GM23338 (cell line): ENCODE data around the gene MYBL2. TPM values are rescaled to one million over a fixed set of nuclear protein-coding genes. Genes with fewer than 3 reads are reported as not detected.

ENCODE experiments used
- ATAC-seq: fragments of 200-7000 bp; cut with Tn5 transposase; 3 replicates; pipeline ENCODE4 v1.9.1; 2020
- DNase-seq: peaks from one replicate; pipeline ENCODE4 v3.0.0-alpha.2; 2015; ENCODE audit warnings: low spot score
- H2AFZ ChIP-seq: fragments of 200-600 bp; sonication (generic); 2 replicates; pipeline ENCODE4 v1.8.0; 2016; ENCODE audit warnings: antibody characterized with exemption, mild to moderate bottlenecking, moderate library complexity
- H3F3A ChIP-seq: fragments of 200-600 bp; sonication (generic); replicated peaks from 2 replicates; pipeline ENCODE4 v1.8.0; 2017; ENCODE audit warnings: antibody characterized with exemption, mixed run types, low read depth
- H3K27ac ChIP-seq: fragments of 200-600 bp; sonication (generic); 2 replicates; pipeline ENCODE4 v1.6.1; 2016; ENCODE audit warnings: low read depth
- H3K27me3 ChIP-seq: fragments of 200-600 bp; sonication (generic); 2 replicates; pipeline ENCODE4 v1.8.0; 2016; ENCODE audit warnings: mild to moderate bottlenecking, mixed run types, moderate library complexity; ENCODE audit not compliant: insufficient read depth
- H3K36me3 ChIP-seq: fragments of 200-600 bp; sonication (generic); 2 replicates; pipeline ENCODE4 v1.8.0; 2016; ENCODE audit warnings: mild to moderate bottlenecking; ENCODE audit not compliant: insufficient read depth
- H3K4me1 ChIP-seq: fragments of 200-600 bp; sonication (generic); 2 replicates; pipeline ENCODE4 v1.8.0; 2016; ENCODE audit warnings: mild to moderate bottlenecking, moderate library complexity; ENCODE audit not compliant: insufficient read depth
- H3K4me2 ChIP-seq: fragments of 200-600 bp; sonication (generic); 2 replicates; pipeline ENCODE4 v1.7.1; 2017; ENCODE audit warnings: mixed run types
- H3K4me3 ChIP-seq: fragments of 200-600 bp; sonication (generic); 2 replicates; pipeline ENCODE4 v1.6.1; 2016; ENCODE audit warnings: mixed run types
- H3K79me2 ChIP-seq: fragments of 200-600 bp; sonication (generic); replicated peaks from 2 replicates; pipeline ENCODE4 v1.8.0; 2017; ENCODE audit warnings: mild to moderate bottlenecking; ENCODE audit not compliant: insufficient read depth
- H3K9me2 ChIP-seq: fragments of 200-600 bp; sonication (generic); 2 replicates; pipeline ENCODE4 v1.8.0; 2017; ENCODE audit not compliant: insufficient read depth
- H4K20me1 ChIP-seq: fragments of 200-600 bp; sonication (generic); replicated peaks from 2 replicates; pipeline ENCODE4 v1.8.0; 2017; ENCODE audit warnings: mild to moderate bottlenecking; ENCODE audit not compliant: insufficient read depth
- H3K27ac Mint-ChIP-seq: 2 replicates; pipeline ENCODE4 v1.8.0; 2020; ENCODE audit warnings: inconsistent platforms, mild to moderate bottlenecking, moderate library complexity, mixed read lengths
- H3K27me3 Mint-ChIP-seq: 3 replicates; pipeline ENCODE4 v1.8.0; 2022; ENCODE audit warnings: low read depth, mild to moderate bottlenecking, moderate library complexity, mixed read lengths, inconsistent platforms; ENCODE audit not compliant: insufficient read depth, poor library complexity
- H3K36me3 Mint-ChIP-seq: 3 replicates; pipeline ENCODE4 v1.8.0; 2021; ENCODE audit warnings: low read depth, mild to moderate bottlenecking, inconsistent platforms, moderate library complexity, mixed read lengths
- H3K4me1 Mint-ChIP-seq: 3 replicates; pipeline ENCODE4 v1.8.0; 2020; ENCODE audit warnings: mild to moderate bottlenecking, inconsistent platforms, mixed read lengths
- H3K4me3 Mint-ChIP-seq: 3 replicates; pipeline ENCODE4 v1.8.0; 2021; ENCODE audit warnings: moderate library complexity, mild to moderate bottlenecking, inconsistent platforms, mixed read lengths
- H3K9me3 Mint-ChIP-seq: 3 replicates; pipeline ENCODE4 v1.8.0; 2020; ENCODE audit warnings: moderate library complexity, mild to moderate bottlenecking, inconsistent platforms, mixed read lengths
- CREB1 ChIP-seq: fragments of 250-450 bp; sonication (Bioruptor Pico); IDR thresholded peaks from 2 replicates; pipeline ENCODE4 v1.5.0; 2020; ENCODE audit warnings: low read depth, mild to moderate bottlenecking, moderate library complexity
- EZH2 ChIP-seq: fragments of 200-600 bp; sonication (generic); IDR thresholded peaks from one replicate; pipeline ENCODE4 v1.8.0; 2017; ENCODE audit warnings: antibody characterized with exemption, mild to moderate bottlenecking, low read depth; ENCODE audit not compliant: unreplicated experiment
- EZH2phosphoT487 ChIP-seq: fragments of 200-600 bp; sonication (generic); IDR thresholded peaks from one replicate; pipeline ENCODE4 v1.8.1; 2018; ENCODE audit warnings: antibody characterized with exemption; ENCODE audit not compliant: unreplicated experiment
- JUNB ChIP-seq: IDR thresholded peaks from one replicate; pipeline ENCODE4 v1.6.1; 2016; ENCODE audit warnings: antibody characterized with exemption; ENCODE audit not compliant: unreplicated experiment
- NANOG ChIP-seq: IDR thresholded peaks from 2 replicates; pipeline ENCODE4 v1.6.1; 2016; ENCODE audit warnings: antibody characterized with exemption, borderline replicate concordance
- POLR2AphosphoS5 ChIP-seq: IDR thresholded peaks from 2 replicates; pipeline ENCODE4 v1.6.1; 2016; ENCODE audit warnings: antibody characterized with exemption, low read depth
- STAT1 ChIP-seq: IDR thresholded peaks from one replicate; pipeline ENCODE4 v1.6.1; 2016; ENCODE audit warnings: antibody characterized with exemption; ENCODE audit not compliant: unreplicated experiment
- ZNF114 ChIP-seq: fragments of 250-450 bp; sonication (Bioruptor Pico); IDR thresholded peaks from 2 replicates; pipeline ENCODE4 v1.5.0; 2020; ENCODE audit warnings: mild to moderate bottlenecking, moderate library complexity
- ZNF331 ChIP-seq: fragments of 250-450 bp; sonication (Bioruptor Pico); IDR thresholded peaks from 2 replicates; pipeline ENCODE4 v1.5.0; 2020; ENCODE audit warnings: low read depth, mild to moderate bottlenecking, moderate library complexity
- polyA plus RNA-seq: library from polyadenylated mRNA; unstranded; fragments of >200 nt; fragmentation: Nextera tagmentation; extraction: Ambion mirVana; gene quantifications from 2 replicates; pipeline ENCODE4 v1.2.1, GENCODE V29; 2016
- total RNA-seq: library from RNA; depleted of rRNA; stranded (reverse); fragments of >200 nt; shearing (Covaris generic); gene quantifications from 2 replicates; pipeline ENCODE4 v1.2.3, GENCODE V29; 2014
- TF ChIP-seq, protein P1 (sequence below): IDR thresholded peaks from one replicate; pipeline ENCODE4 v1.6.1; 2018; ENCODE audit warnings: antibody characterized with exemption; ENCODE audit not compliant: unreplicated experiment
- TF ChIP-seq, protein P2 (sequence below), 2 experiments: fragments of 200-600 bp in 1 of 2; sonication (generic) in 1 of 2; conservative IDR thresholded peaks; 2 replicates each; pipeline versions ENCODE4 v1.5.1 to v1.6.1; 2016 to 2017; ENCODE audit warnings: antibody characterized with exemption in 2 of 2, low read depth in 2 of 2, mild to moderate bottlenecking in 2 of 2, moderate library complexity in 1 of 2
- TF ChIP-seq, protein P3 (sequence below): fragments of 250-450 bp; sonication (Bioruptor Pico); IDR thresholded peaks from 2 replicates; pipeline ENCODE4 v1.5.0; 2020; ENCODE audit warnings: mild to moderate bottlenecking, moderate library complexity
- TF ChIP-seq, protein P4 (sequence below): IDR thresholded peaks from 2 replicates; pipeline ENCODE4 v1.6.1; 2016; ENCODE audit warnings: antibody characterized with exemption

MYBL2 gene
- total and polyA plus RNA-seq, 2 experiments from 2014 or later: 72.3 to 131 TPM

DNA sequence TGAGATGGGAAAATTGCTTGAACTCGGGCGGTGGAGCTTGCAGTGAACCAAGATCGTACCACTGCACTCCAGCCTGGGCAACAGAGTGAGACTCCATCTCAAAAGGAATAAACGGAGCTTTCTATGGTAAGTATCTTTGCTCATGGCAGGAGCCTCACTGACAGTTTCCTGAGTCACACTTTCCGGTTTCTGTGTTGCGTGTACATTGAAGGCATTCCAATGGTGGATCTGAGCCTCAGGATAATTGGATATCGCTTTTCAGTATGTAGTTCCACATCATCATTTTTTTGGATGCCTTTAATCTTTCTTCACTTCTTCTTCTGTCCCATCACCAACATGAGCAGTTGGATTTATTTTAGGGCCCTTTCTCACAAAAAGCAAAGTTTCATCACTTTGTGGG is 88.5 kb downstream of the MYBL2 start:
- Mint-ChIP-seq H3K9me3 (no peaks in the 10 kb centered on the region), H3K27me3 (peaks cover 1% of the 10 kb centered on the region), H3K27ac (no peak overlapping the region), H3K36me3 (no peaks in the 10 kb centered on the region; the same call in 2 of the 3 replicates), H3K4me1 (no peaks in the 10 kb centered on the region), H3K4me3 (no peak overlapping the region)
- H3K27ac ChIP-seq: no peak overlapping the region
- H4K20me1 ChIP-seq: no peaks in the 10 kb centered on the region
- no peak overlapping the region for H2AFZ ChIP-seq
- H3K79me2 ChIP-seq: no peaks in the 10 kb centered on the region
- no peaks in the 10 kb centered on the region for H3K27me3 ChIP-seq
- TF ChIP-seq ZNF331 (CRISPR knock-in tag) (no peak), NANOG (no peak), ZNF114 (CRISPR knock-in tag) (no peak), STAT1 (no peak), JUNB (no peak), EZH2phosphoT487 (no peak), CREB1 (CRISPR knock-in tag) (no peak), POLR2AphosphoS5 (no peak), EZH2 (no peak)
- TF ChIP-seq, protein P1, sequence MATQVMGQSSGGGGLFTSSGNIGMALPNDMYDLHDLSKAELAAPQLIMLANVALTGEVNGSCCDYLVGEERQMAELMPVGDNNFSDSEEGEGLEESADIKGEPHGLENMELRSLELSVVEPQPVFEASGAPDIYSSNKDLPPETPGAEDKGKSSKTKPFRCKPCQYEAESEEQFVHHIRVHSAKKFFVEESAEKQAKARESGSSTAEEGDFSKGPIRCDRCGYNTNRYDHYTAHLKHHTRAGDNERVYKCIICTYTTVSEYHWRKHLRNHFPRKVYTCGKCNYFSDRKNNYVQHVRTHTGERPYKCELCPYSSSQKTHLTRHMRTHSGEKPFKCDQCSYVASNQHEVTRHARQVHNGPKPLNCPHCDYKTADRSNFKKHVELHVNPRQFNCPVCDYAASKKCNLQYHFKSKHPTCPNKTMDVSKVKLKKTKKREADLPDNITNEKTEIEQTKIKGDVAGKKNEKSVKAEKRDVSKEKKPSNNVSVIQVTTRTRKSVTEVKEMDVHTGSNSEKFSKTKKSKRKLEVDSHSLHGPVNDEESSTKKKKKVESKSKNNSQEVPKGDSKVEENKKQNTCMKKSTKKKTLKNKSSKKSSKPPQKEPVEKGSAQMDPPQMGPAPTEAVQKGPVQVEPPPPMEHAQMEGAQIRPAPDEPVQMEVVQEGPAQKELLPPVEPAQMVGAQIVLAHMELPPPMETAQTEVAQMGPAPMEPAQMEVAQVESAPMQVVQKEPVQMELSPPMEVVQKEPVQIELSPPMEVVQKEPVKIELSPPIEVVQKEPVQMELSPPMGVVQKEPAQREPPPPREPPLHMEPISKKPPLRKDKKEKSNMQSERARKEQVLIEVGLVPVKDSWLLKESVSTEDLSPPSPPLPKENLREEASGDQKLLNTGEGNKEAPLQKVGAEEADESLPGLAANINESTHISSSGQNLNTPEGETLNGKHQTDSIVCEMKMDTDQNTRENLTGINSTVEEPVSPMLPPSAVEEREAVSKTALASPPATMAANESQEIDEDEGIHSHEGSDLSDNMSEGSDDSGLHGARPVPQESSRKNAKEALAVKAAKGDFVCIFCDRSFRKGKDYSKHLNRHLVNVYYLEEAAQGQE: no peak
- TF ChIP-seq, protein P2, sequence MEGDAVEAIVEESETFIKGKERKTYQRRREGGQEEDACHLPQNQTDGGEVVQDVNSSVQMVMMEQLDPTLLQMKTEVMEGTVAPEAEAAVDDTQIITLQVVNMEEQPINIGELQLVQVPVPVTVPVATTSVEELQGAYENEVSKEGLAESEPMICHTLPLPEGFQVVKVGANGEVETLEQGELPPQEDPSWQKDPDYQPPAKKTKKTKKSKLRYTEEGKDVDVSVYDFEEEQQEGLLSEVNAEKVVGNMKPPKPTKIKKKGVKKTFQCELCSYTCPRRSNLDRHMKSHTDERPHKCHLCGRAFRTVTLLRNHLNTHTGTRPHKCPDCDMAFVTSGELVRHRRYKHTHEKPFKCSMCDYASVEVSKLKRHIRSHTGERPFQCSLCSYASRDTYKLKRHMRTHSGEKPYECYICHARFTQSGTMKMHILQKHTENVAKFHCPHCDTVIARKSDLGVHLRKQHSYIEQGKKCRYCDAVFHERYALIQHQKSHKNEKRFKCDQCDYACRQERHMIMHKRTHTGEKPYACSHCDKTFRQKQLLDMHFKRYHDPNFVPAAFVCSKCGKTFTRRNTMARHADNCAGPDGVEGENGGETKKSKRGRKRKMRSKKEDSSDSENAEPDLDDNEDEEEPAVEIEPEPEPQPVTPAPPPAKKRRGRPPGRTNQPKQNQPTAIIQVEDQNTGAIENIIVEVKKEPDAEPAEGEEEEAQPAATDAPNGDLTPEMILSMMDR (conservative IDR thresholded peaks at IDR 0.05; ENCODE audit: low read depth in 2 of 2): no peak
- TF ChIP-seq, protein P3, sequence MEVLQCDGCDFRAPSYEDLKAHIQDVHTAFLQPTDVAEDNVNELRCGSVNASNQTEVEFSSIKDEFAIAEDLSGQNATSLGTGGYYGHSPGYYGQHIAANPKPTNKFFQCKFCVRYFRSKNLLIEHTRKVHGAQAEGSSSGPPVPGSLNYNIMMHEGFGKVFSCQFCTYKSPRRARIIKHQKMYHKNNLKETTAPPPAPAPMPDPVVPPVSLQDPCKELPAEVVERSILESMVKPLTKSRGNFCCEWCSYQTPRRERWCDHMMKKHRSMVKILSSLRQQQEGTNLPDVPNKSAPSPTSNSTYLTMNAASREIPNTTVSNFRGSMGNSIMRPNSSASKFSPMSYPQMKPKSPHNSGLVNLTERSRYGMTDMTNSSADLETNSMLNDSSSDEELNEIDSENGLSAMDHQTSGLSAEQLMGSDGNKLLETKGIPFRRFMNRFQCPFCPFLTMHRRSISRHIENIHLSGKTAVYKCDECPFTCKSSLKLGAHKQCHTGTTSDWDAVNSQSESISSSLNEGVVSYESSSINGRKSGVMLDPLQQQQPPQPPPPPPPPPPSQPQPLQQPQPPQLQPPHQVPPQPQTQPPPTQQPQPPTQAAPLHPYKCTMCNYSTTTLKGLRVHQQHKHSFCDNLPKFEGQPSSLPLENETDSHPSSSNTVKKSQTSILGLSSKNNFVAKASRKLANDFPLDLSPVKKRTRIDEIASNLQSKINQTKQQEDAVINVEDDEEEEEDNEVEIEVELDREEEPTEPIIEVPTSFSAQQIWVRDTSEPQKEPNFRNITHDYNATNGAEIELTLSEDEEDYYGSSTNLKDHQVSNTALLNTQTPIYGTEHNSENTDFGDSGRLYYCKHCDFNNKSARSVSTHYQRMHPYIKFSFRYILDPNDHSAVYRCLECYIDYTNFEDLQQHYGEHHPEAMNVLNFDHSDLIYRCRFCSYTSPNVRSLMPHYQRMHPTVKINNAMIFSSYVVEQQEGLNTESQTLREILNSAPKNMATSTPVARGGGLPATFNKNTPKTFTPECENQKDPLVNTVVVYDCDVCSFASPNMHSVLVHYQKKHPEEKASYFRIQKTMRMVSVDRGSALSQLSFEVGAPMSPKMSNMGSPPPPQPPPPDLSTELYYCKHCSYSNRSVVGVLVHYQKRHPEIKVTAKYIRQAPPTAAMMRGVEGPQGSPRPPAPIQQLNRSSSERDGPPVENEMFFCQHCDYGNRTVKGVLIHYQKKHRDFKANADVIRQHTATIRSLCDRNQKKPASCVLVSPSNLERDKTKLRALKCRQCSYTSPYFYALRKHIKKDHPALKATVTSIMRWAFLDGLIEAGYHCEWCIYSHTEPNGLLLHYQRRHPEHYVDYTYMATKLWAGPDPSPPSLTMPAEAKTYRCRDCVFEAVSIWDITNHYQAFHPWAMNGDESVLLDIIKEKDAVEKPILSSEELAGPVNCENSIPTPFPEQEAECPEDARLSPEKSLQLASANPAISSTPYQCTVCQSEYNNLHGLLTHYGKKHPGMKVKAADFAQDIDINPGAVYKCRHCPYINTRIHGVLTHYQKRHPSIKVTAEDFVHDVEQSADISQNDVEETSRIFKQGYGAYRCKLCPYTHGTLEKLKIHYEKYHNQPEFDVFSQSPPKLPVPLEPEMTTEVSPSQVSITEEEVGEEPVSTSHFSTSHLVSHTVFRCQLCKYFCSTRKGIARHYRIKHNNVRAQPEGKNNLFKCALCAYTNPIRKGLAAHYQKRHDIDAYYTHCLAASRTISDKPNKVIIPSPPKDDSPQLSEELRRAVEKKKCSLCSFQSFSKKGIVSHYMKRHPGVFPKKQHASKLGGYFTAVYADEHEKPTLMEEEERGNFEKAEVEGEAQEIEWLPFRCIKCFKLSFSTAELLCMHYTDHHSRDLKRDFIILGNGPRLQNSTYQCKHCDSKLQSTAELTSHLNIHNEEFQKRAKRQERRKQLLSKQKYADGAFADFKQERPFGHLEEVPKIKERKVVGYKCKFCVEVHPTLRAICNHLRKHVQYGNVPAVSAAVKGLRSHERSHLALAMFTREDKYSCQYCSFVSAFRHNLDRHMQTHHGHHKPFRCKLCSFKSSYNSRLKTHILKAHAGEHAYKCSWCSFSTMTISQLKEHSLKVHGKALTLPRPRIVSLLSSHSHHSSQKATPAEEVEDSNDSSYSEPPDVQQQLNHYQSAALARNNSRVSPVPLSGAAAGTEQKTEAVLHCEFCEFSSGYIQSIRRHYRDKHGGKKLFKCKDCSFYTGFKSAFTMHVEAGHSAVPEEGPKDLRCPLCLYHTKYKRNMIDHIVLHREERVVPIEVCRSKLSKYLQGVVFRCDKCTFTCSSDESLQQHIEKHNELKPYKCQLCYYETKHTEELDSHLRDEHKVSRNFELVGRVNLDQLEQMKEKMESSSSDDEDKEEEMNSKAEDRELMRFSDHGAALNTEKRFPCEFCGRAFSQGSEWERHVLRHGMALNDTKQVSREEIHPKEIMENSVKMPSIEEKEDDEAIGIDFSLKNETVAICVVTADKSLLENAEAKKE: no peak
- TF ChIP-seq, protein P4, sequence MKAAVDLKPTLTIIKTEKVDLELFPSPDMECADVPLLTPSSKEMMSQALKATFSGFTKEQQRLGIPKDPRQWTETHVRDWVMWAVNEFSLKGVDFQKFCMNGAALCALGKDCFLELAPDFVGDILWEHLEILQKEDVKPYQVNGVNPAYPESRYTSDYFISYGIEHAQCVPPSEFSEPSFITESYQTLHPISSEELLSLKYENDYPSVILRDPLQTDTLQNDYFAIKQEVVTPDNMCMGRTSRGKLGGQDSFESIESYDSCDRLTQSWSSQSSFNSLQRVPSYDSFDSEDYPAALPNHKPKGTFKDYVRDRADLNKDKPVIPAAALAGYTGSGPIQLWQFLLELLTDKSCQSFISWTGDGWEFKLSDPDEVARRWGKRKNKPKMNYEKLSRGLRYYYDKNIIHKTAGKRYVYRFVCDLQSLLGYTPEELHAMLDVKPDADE: no peak
- ATAC-seq (no peak), DNase-seq (no peak)
- H3K4me1 ChIP-seq: no peaks in the 10 kb centered on the region
- H3F3A ChIP-seq: no peaks in the 10 kb centered on the region
- H3K9me2 ChIP-seq: no peaks in the 10 kb centered on the region
- no peak overlapping the region for H3K4me2 ChIP-seq
- H3K36me3 ChIP-seq: no peaks in the 10 kb centered on the region
- H3K4me3 ChIP-seq: no peak overlapping the region
